NCI-H2171 (cell line): ENCODE results near the gene TANK.
A peak's percentile ranks its signal among the peaks of the same experiment; 100 is the strongest.
"Not testable (repeated sequence)": the region's sequence is repeated elsewhere in the genome, so short reads cannot be mapped to it uniquely, and the experiment has no call there.

Experiments used
- DNase-seq: peaks from one replicate; lab custom pipeline; 2025; lab: John Stamatoyannopoulos, UW

Gene TANK, protein sequence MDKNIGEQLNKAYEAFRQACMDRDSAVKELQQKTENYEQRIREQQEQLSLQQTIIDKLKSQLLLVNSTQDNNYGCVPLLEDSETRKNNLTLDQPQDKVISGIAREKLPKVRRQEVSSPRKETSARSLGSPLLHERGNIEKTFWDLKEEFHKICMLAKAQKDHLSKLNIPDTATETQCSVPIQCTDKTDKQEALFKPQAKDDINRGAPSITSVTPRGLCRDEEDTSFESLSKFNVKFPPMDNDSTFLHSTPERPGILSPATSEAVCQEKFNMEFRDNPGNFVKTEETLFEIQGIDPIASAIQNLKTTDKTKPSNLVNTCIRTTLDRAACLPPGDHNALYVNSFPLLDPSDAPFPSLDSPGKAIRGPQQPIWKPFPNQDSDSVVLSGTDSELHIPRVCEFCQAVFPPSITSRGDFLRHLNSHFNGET

DNA sequence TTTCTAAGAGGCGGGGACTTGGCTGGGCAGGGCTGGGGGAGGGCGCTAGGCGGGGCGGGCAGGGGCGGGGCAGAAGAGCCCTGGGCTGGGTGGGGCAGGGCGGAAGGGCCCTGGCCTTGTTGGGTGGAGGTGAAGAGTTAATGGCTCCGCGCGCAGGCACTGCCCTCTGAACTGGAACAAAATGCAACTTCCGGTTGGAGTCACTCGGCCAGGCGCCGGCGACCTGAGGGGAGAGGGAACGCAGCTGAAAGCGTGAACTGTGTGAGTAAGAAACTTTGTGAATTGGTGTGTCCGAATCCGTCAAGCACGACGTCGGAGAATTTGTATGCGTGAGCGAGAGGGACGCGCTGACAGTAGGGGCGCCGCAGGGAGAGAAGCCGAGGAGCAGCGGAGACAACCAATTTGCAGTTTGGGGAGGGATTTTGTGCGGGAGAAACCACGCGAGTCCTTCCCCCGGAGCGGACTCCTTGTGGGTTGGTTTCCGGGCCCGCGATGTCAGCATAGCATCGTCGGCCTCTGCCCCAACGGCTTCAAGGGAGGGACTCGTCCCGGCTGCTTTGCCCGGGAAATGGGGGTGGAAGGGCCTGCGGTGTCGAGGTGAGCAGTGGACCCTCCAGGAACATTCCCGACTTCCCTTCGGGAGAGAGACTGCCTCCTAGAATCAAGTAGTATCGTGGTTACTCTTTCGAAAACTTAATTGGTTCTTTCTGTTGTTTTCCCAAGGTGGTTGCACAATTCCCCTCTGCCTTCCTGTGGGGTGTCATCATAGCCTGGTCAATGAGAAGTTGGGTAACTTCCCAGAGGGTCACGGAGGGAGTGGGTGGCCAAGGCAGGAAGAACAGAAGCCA lies at the start of gene TANK:
Gene TANK (plus strand): TSS at position 203 of the 848 bp plus-strand sequence. CDS start 19,235 bp downstream, outside the sequence.
- peak; percentile 92 for DNase-seq

DNA sequence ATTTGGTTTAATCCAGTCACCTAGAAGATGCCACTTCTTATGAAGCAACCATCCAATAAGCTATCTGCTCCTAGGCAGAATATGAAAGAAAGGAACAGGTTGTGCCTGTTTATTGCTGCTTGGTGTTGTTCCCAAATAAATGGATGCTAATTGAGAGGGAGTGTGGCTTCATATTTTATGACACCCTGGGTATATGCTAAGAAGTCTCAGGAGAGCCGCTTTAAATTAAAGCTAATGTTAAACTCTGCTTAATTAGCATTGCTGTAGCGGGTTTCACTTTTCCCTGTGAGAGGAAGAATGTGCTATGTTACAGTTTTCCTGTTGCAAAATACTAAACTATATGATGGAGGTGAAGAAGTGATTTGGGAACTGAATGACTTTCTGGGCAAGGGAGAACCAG lies 48.7 kb upstream of the TANK start:
- no peak for DNase-seq

DNA sequence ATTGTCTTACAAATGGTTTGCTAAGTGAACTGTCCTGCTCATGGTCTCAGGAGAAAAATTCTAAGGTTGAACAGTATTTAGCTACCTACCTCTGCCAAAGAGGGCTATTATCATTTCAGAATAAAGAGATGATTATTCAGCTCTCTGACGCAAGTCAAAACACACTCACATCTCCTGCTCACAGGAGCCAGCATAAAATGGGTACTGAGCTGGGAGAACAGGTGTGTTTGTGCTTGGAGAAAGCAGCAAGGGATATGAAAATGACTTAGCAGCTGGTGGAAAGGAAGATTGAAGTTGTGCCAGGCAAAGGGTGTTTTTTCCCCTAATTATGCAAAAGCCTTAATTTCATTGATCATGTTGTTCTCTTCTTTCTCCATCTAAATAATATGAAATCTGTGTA lies 47.3 kb upstream of the TANK start:
- peak; percentile 21 for DNase-seq

DNA sequence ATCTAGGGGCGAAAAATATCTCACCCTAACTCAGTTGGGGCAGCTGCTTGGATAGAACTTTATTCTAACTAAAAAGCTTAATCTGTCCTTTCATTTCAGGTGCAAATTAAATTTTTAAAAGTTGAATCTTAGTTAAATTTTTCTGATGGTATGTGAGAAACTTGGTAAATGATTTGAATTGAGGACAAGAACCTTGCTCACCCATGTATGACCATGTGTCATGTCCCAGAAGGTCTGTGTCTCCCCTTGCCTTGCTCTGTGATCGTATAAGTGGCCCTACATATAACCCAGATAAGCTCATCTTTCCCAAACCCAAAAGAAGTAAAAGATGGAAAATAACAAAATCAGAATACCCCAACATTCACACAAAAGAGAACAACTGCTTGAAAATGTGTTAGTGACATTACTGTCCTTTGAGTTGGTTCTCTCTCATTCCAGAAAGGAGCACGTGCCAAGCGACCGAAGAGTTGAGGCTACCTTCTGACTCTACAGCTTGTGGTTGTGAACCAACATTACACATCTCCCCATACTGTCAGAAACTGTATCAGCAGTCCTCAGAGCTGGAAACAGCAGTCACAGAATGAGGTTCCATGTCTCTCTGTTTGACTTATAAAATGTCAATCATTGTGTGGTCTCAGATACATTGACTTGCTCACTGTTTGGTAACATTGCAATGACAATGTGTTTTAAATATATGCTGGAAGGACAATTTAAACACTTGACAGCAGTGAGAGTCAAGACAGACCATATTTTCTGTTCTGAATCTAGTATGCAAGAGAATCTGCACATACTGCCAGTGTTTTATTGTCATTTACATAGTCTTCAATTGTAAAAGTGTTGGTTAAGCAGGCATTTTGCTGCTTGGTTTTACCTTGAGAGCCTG lies 46.3 kb upstream of the TANK start:
- no peak for DNase-seq

DNA sequence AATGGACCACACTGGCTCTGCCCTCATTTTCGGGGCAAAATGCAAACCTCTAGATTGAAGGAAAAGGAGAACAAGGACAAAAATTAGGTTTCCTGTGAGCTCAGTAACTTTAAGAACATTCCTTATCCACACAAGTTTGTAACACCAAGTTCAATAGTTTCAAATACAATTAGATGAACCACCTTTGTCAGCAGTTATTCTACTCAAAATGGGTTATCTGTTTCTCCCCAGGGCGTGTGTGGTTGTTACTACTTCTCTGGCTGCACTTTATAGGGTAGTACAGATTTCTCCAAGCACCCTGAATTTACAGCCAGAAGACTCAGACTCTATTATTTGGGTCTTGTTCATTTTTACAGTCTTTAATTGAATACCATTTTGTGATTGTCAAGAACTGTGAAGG lies 45.0 kb upstream of the TANK start:
- DNase-seq = no peak

DNA sequence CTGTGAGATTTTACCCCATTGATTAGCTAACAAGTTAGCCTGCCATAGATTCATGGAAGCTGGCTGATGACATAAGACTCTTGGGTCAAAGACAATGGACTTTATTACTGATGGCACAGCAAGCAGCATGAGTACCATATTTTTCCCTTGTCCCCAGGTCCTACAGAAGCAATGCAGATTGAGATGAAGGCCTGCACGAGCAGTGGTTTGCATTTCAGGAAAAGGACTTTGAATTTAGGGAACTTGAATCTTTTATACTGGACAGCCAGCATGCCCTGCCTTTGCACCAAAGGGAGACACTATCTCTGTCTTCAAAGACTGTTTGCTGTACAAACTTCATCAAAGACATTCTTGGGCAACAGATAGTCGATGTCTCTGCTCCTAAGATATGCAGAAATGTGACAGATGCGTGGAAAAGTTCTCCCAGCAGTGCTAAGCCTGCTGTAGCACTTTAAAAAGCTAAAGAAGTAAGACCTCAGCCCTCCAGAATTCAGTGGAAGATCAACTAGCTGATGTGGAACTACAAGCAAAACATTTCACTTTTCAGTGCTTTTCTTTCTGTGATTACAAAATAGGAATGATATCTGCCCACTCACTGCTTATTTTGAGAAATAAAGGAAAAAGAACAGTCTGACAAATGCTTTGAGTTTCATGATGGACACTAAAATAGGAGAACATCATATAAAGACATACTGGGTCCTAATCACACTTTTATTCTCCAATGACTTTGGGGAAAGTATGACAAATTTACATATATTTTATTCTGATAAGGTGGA lies 44.4 kb upstream of the TANK start:
- DNase-seq = no peak

DNA sequence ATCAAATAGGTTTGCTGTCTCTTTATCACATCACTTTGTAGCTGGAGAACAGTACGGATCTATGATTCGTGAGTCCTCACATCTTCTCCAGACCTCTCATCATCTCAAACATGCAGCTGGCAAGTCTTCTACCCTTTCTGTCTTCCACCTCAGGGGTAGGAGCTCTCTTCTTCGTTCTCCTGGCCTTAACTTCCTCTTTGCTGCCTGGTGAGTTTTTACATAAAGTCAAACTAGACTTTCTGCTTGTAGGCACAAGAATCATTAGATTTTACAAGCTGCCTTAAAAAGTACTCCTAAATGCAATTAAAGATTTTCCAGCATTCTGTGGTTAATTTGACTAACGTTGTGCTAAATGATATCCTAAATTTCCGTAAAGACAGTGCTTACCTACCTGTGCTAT lies 43.7 kb upstream of the TANK start:
- no peak for DNase-seq

DNA sequence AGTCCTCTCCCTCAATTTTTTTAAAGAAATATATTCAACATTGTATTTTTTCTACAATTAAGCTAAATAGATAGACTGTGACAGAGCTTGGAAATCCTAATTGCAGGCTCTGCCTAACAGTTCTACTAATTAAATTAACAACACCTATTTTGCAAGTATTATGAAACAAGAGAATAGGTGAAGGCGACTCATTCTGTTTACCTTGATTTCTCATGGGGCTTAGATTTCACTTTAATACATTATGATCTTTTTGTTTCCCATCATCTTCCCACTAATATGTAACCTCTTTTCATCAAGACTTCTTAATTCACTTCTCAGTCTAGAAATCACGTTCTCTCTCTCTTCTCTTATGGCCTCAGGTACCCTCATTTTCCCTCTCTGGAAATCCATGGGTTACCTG lies 42.7 kb upstream of the TANK start:
- DNase-seq = no peak

DNA sequence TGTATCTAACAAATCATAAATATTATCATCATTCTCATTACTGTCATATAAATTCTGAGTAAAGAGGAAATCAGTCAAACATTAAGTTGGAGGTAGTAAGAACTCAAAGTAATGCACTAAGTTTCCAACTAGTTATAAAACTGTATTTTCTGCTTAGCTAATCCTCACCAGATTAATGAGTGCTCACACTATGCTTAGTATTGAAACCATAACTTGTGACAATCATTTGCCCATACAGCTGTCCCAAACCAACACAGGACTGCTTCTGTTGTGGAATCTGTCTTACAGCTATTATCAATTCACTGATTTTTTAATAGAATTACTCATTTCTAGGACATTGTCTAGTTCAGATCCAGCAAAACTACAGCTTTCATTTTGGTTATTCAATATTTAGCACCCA lies 41.5 kb upstream of the TANK start:
- DNase-seq = no peak

DNA sequence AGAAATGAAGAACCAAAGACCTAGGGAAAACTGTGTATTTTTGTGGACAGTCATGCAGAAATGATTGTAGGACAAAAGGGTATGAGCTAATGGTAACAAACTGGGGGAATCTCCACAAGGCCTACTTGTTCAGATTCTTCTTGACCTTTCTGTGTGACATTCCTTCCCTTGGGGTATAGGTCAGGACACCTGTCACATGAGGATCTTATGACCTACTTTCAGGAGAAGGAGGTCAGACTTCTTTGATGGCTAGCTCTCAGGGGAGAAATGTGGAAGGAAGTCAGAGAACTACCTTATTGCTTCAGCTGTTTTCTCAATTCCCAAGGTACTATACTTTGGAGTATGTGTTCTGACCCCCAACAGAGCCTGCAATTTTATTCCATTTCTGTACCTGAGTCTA lies 40.7 kb upstream of the TANK start:
- DNase-seq = no peak

DNA sequence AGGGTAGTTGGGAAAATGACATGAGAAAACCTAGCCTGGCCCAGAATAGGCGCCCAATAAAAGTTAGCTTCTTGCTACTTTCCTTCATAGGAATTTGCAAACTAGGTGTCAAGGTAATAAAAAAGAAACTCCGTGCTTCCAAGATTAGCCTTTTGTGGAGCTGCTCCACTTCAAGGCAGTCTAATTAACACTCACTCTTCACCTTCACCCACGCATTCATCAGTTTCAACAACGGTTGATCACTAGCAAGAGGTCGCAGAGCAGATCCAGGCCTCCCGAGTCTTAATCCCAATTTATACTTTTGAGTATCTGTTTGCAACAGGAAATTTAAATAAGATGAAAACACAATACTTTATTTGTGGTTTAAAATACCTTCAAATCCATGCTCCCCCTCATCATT lies 39.5 kb upstream of the TANK start:
- no peak for DNase-seq

DNA sequence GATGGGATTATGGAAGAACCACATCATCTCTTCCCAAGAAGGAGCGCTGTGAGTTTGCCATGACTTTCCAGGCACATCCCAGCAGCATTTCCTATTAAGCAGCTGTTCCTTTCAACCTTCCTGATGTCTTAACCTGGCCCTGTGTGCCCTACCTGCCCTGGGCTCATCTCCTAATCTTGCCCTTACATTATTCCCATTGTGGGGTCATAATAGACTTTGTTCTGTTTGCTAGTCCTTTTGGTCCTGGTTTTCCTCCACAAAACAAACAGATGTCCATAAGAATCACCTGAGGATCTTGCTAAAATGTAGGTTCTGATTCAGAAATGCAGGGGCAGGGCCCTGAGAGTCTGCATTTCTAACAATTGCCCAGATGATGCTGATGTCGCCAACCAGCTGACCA lies 38.6 kb upstream of the TANK start:
- DNase-seq = no peak

DNA sequence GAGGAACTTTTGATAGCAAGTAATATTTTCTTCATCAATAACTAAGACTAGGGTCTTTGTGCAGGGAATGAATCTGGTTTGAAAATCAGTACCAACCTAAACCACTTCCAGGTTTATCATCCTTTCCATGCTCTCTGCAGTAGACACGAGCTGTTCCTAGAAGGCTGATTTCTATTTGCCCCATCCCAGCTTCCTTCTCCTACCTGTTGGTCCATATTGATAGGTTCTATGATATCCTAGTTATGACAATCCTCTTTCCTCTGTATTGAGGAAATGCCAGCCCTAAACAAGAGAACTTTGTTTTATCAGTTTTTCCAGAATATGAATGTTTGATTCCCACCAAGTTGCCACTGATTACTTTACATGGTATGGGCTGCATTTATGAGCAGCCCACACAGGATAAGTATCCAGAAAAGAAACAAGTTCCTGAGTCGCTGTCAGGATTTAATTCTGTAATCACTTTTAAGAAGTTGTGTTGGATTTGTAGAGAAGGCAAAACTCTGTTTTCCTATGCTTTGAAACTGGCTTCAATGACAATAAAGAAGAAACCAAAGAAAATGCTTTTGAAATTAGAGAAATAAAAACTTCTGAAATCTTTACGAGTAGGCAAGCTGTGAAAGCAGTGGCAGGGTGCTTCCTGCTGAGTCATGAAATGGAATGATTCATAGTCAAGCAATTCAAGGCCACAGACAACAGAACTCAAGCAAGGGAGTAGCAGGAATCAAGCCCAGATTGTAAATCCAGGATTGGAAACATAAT lies 37.3 kb upstream of the TANK start:
- DNase-seq = no peak

DNA sequence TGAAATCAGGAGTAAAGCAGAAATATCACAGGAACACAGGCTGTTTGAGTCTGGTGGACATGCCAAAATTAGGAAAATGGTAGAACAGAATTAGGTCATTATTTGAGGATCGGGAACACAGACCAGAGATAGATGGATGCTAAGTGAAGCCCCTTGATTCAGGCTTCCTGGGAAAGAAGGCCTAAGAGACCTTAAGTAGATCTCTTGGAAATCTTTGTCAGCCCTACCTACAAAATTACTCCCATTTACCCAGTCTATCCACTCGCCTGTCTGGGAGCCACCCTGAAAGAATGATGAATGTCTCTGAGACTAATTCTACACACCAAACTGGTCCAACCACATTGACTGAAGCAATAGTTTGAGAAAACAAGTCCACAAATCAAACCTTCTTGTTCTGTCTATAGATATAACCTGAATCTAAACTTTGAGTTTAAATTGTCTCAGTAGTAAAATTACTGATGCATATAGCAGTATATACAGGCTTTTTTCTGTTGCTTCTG lies 36.6 kb upstream of the TANK start:
- no peak for DNase-seq

DNA sequence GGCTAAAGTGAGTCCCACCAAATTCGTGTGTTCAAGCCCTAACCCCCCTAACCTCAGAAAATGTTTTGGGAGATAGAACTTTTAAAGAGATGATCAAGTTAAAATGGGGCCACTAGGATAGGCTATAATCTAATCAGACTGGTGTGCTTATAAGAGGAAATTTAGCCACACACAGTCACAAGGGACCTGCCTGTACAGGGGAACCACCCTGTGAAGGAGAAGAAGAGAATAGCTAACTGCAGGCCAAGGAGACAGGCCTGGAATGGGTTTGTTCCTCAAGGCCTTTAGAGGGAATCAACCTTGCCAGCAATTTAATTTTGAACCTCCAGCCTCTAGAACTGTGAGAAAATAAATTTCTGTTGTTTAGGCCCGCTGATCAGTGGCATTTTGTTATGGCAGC lies 36.0 kb upstream of the TANK start:
- DNase-seq = no peak

DNA sequence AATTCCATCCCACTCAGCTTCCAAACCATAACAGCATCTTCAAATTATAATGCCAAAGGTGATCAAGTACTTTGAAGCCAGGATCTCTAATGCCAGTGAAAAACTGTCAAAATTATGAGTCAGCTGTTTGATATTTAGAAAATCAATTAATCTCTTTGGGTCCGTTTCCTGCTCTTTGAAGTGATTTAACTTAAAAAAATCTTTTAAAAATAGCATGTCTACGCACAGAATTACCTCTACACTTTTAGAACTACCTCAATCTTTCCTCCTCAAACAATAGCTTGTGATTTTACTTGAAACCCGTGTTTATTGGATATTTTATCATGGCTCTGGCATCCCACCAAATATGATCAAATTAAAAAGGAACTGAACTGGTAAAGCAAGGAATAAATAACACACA lies 31.3 kb upstream of the TANK start:
- no peak for DNase-seq

DNA sequence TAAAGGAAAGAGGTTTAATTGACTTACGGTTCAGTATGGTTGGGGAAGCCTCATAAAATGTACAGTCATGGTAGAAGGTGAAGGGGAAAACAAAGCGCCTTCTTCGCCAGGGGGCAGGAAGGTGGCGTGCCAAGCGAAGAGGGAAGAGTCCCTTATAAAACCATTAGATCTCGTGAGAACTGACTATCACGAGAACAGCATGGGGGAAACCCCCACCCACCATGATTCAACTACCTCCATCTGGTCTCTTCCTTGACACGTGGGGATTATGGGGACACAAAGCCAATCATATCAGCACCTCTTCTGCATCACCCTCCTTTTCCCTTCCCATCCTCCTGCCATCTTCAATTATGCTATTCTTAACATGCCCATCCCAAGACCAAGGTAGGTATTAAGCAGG lies 29.9 kb upstream of the TANK start:
- no peak for DNase-seq

DNA sequence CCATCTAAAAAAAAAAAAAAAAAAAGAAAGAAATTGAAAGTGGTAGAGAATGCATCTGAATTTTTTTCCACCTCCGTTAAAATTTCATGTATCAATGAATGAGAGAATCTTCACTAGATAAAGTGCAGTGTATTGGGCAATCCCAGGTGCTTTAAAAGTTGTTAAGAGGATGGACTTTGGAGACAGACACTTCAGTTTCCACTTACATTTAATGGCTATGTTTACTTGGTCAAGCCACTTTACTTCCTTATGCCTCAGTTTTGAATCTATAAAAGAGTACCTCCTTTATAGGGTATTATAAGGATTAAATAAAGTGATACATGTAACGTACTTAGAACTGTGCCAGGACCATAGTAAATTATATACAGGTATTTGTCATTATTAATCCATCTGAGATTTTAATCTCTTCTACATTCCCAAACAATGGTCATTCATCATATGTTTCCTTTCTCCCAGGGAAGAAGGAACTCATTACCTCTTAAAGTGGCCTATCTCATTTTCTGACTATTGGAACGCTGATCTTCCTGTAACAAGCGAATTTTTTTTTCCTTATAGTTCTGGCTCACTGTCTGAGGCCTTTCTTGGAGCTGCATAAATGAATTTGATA lies 29.1 kb upstream of the TANK start:
- DNase-seq = no peak

DNA sequence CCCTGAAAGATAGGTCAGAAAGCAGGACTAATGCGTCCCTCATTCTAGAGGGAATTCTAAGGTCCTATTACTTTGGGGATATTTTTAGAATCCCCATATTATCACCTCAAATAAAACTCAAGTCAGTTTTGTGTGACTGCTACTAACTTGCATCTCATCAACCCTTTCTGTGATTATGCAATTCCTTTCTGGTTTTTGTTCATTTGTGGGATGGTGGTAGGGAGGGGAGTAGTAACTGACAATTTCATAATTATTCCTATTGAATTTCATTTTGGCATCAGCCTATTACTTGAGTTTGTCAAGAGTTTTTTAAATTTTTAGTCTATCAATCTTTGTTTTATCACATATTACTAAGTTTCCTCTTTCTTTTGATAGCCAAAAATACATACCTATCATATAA lies 28.4 kb upstream of the TANK start:
- DNase-seq = no peak

DNA sequence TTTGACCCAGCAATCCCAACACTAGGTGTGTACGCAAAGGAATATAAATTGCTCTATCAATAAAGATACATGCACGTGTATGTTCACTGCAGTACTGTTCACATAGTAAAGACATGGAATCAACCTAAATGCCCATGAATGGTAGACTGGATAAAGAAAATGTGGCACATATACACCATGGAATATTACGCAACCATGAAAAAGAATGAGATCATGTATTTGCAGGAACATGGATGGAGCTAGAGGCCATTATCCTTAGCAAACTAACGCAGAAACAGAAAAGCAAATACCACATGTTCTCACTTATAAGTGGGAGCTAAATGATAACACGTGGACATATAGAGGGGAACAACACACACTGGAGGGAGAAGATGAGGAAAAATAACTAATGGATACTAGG lies 27.8 kb upstream of the TANK start:
- not testable (repeated sequence) for DNase-seq
